Ovary (tissue), 3 donors: ENCODE data around the gene UBE2J1.

ENCODE experiments used
- EP300 ChIP-seq: sonication (generic); formaldehyde crosslinking; IDR thresholded peaks from one replicate; pipeline ENCODE4 v1.6.1; 2017; ENCODE audit warnings: antibody characterized with exemption
- TF ChIP-seq, protein P1 (sequence below), 3 donors: fragments of 450-650 bp in 2 of 3; fragments of 200-600 bp in 1 of 3; IDR thresholded peaks; one replicate each; pipeline versions ENCODE4 v1.5.1 to v1.8.0; 2016 to 2022; ENCODE audit warnings: antibody characterized with exemption in 3 of 3, mild to moderate bottlenecking in 1 of 3
- donor health status: DM: no; HTN: no; CAD: no.

DNA sequence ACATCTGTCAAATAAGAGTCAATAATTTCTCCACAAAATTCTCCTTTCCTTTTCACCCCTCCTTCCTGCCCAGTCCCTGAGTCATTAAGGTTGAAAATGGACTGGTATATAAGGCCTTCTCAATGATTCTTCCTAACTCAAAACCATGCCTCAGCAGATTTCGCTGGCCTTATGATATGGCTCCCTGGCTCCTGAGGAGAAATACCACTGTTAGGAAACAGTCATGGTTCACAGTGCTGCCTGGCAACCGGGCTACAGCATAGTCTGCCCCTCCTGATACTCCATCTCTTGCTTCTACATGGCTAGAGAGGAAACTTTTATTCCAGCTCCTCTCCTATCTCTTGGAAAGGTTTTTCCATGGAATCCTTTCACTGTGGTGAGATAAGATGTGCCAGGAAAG, 4.7 kb downstream of the UBE2J1 start:
- TF ChIP-seq, protein P1, sequence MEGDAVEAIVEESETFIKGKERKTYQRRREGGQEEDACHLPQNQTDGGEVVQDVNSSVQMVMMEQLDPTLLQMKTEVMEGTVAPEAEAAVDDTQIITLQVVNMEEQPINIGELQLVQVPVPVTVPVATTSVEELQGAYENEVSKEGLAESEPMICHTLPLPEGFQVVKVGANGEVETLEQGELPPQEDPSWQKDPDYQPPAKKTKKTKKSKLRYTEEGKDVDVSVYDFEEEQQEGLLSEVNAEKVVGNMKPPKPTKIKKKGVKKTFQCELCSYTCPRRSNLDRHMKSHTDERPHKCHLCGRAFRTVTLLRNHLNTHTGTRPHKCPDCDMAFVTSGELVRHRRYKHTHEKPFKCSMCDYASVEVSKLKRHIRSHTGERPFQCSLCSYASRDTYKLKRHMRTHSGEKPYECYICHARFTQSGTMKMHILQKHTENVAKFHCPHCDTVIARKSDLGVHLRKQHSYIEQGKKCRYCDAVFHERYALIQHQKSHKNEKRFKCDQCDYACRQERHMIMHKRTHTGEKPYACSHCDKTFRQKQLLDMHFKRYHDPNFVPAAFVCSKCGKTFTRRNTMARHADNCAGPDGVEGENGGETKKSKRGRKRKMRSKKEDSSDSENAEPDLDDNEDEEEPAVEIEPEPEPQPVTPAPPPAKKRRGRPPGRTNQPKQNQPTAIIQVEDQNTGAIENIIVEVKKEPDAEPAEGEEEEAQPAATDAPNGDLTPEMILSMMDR (IDR thresholded peaks at IDR 0.05), result no peak
- no peak for TF ChIP-seq EP300
